GM18517 (cell line): ENCODE data around the gene CALCR.

ENCODE experiments used
- ATAC-seq: cut with Tn5 transposase; IDR thresholded peaks from one replicate; pipeline ENCODE4 v1.9.1; 2021; ENCODE audit warnings: mild to moderate bottlenecking, moderate library complexity; ENCODE audit not compliant: unreplicated experiment

Gene CALCR

DNA sequence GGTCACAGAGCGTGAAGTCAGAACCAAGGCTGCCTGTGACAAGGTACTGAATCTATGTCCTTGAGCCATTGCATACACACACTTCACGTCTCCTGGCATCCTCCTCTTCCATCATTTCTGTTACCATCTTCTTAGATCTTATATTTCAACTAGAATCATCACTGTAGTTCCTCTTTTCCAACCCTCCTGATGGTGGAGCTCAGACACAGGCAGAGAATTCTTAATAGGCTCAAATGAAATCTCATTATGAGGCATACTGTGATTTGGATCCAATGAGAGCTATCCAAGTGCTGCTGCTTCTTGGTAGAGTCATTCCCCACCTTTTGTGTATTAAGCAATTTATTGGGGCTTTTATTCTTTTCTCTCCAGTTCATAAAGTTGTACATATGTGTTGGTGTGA lies 113.2 kb downstream of the CALCR start:
- no peak for ATAC-seq

DNA sequence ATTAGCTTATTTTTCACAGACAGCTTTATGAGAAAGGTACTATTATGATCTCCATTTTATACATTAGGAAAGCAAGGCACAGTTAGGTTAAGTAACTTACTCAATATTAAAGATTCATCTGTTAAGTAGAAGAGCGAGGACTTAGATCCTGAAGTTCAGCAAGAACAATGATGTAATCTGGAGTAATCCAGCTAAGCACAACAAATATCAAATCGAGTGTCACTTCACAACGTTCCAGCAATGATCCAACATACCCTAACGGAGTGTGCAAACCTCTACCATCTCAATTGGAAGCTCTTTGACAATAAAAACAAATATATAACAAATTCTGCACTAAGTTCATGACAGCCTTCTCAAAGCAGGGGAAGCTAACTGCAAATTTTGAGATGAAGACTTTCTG lies 121.3 kb downstream of the CALCR start:
- no peak for ATAC-seq

DNA sequence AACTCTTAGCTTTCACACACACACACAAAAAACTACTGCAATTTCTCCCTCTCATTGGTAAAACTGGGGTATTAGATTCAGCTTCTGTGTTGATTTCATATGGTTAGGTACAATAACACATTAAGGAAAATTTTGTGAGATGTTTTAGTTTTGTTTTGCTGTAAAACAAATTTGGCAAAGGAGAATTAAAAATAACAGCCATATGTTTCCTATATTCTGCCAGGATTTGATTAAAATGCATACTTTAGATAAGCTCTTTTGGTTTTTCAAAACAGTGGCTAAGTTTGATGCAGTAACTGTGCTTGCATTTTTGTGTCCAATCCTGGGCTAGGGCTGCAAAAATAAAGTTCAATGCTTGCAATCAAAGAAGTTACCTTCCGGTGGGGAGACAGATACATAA lies 126.3 kb downstream of the CALCR start:
- no peak for ATAC-seq

DNA sequence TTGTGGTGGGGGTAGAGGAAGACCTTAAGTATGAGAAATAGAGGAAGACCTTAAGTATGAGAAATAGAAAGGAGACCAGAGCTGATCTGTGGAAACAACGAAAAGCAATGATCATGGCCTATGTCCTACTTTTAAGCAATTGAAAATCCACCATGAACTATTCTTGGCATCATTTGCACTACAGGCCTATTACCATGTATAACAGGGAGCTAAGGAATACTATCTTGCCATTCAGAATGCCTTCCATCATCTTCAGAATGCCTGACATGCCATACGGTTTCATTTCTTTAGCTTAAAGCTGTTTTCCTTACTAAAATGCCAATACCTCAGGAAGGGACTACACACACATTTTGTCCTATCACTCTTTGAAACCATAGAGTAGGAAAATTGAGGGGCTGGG lies 127.0 kb downstream of the CALCR start:
- no peak for ATAC-seq

DNA sequence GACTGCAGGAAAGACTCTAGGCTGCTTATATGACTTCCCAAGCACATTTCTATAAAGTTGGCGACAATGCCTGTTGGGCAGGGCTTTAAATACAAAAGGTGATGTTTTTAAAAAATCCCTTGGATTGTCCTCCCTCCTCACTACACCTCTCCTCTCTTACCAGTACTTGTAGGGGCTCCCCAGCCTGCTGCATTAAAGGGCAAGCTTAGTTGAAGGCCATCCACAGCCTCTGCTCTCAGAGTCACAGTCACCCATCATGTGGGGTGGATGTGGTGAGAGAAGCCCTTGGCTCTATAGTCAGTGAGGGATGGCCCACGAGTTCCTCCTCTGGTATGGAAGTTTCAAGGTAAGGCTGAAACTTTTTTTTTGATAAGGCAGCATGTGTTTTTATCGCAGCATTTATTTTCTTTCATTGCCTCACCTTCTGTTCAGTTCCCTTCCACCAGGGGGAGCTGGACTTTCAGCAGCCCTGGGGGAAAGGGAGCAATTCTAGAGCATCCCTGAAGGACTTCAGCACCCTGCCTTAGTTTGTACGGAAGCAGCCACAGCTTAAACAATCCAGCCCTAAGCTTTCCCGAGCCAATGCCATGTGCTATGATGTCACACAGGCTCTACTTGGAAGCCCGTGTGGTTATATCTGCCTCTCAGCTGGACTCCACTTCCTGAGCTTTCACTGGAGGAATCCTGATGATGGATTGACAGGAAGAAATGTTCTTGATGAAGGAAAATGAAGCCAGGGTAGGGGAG lies 131.9 kb downstream of the CALCR start:
- ATAC-seq, result peak; percentile 64

DNA sequence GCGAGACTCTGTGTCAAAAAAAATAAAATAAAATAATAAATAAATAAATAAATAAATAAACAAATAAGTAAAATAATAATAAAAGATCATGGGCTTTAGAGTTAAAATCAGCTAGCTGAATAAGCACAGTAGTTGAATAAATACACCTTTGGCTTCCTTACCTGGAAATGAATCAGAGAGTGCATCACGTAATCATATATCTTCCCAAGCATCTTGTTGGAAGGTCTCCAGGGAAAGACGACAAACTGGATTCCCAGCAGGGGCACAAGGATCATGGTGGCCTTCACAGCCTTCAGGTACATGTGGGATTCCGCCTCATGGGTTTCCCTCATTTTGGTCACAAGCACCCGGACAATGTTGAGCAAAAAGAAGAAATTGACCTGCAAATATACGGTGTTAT lies 138.7 kb downstream of the CALCR start:
- ATAC-seq, result no peak

DNA sequence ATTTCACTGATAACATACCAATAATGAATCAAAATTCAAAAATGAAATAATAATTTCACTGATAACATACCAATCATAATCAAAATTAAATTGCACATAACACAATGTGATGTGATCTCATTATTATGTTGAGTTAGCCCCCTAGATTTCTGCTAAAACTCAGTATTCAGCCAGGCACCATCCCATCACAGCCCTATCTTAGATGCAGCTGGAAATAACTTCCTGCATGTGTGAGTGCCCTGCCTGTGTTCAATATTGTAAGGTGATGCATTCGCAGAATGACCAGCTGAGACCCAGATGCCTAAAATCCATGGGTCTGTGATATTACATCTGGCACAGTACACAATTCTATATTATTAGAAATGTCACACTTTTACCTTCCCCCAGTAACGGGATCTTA lies 142.4 kb downstream of the CALCR start:
- no peak for ATAC-seq

DNA sequence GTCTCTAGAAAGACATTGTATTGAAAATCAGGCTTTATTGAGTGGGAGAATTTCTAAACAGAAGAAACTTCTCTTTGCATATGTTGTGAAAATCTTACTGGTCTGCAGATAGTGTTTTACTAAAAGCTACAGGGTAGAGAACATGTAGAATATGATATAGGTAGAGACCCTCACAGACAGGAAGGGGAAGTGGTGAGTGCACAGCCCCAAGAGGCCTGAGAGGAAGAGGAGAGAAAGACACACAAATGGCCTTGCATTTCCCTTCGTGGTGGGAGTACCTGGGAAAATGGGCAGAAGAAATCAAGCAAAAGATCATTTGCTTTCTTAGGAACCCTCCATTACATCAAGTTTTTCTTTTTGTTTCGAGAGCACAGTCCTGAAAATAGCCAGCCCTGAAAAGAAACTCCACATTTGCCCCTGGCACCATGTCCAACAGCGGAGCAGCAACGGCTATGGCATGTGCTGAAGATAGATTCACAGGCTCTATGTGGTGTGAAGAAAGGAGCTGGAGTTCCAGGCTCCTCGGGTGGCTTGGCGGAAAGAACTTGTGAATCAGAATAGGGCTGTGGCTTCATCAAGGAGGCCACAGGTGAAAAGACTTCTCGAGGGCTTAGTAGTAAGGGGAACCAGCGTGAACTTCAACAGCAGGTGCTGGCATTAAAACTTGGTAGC lies 143.5 kb downstream of the CALCR start:
- no peak for ATAC-seq

DNA sequence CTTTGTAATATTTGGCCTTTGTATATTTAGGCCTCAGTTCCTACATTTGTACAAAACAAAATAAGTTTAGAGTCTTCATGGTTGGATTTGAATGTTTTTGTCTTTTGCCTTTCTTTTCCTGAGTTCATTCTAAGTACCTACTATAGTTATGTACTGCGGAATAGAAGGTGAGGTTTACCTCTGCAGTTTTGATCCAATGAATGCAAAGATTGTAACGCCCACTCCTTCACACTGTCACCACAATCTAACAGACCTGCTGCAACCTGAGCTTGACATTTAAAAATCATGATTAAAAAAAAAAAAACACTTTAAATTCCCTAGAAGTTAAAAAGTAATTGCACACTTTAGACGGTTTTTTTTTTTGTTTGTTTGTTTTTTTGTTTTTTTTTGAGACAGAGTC lies 145.0 kb downstream of the CALCR start:
- ATAC-seq, result no peak

DNA sequence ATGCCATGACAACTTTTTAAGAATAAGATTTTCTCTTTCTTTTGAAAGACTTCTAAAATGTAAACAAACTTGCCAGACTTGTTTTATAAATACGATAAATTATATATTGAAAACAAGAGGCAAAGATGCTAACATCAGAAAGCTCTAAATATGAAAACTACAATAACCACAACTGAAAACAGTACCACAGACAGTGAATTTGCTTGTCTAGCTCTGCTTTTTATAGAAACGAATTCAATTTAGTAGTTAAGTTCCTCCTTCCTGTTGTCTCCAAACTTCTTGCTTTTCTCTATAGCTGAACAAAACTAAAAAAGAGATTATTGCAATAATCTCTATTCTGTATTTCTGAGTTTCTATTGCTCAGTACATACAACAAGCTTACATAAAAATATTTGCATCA lies 147.4 kb downstream of the CALCR start:
- ATAC-seq, result no peak

DNA sequence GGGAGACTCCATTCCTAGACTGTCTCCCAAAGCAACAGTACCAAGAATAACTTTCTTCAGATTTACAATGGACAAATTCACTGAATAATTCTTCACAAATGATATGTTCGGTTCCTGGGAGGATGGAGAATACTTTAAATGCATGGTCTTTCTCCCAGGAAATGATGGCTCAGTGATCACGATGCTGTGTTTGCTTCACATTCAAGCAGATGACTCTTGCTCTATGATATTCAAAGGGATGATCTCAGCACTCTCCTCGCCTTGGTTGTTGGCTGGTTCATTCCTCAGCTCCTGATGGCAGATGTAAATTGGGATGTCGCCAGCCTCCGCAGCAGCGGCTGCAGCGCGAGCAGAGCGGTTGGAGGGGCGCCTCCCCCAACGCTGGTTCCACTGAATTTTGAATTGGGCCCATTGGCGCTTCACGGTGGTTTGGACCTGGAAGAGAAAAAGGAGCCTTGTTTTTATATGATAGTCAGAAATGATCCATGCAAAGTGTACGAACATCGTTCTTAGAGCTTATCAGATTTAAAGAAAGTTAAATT lies 148.3 kb downstream of the CALCR start:
- ATAC-seq, result no peak

DNA sequence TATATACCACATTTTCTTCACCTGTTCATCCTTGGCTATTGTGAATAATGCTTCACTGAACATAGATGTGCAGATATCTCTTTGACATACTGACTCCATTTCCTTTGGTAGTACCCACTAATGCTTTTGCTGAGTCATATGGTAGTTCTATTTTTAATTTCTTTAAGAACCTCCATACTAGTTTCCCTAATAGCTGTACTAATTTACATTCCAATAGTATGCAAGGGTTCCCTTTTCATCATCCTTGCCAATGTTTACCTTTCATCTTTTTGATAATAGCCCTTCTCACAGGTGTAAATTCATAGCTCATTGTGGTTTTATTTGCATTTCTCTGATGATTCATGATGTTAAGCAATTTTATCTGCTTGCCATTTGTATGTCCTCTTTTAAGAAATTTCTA lies 159.9 kb downstream of the CALCR start:
- no peak for ATAC-seq

DNA sequence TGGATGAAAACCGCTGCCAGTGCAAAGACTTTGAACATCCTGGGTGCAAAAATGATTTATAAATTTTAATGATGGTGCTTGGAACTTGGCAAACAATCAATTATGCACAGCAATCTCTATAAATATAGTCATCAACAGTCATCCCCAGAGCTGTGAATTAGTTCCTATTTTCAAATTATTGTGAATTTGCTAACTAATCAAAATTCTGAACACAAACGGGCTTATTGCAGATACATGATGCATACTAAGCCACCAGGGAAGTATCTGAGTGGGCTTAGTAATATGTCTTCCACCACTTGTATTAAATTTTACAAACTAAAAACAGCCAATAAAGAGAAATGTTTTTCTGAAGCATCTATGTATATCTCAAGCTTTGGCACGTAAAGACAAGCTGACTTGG lies 165.2 kb downstream of the CALCR start:
- ATAC-seq, result no peak

DNA sequence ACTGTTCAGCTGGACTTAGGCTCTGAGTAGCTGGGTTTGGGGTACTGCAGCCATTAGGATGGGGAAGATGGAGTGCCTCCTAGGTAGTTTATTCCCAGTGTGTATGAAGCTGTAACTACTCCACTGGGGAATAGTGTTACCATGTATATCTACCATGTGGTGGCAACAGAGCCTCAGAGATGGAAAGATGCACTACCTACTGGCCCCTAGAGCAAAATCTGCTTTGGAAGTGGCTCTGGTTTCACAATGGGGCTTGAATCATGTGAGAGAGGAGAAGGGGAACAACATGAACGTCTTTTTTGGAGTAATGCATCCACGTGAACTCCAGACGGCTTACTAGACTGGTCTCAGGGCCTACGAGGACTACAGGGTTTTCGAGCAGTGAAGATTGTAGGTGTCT lies 167.3 kb downstream of the CALCR start:
- ATAC-seq, result no peak

DNA sequence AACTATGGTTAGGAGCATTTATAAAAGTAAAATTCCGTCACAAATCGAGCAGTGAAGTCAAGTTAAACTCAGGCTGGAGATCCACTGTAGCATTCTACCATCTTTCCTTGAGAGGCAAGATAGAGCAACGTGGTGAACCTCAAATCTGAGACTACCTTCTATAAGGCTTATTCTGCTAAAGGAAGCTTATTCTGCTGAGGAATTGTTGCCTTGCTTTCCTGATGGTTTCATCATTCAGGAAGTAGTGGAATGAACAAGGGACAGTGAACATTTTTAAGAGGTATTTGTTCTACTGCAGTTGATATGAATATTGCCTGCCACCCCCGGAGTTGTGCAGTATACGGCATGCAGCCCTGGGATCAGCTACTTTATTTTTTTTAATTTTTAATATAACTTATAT lies 171.6 kb downstream of the CALCR start:
- no peak for ATAC-seq

DNA sequence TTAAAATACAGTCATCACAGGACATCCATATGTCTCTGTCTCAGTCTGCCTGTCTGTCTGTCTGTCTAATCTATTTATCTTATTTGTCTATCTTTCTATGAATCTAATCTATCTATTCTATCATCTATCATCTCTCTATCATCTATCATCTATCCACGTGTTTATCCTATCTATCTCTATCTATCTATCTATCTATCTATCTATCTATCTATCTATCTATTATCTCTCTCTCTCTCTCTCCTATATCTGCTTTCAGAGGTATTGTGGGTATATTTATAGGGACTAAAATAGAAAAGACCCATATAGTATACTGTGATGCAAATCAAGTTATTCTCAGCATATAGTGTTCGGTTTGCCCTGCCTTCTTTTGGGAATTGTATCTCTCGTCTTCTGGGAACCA lies 174.9 kb downstream of the CALCR start:
- no peak for ATAC-seq

DNA sequence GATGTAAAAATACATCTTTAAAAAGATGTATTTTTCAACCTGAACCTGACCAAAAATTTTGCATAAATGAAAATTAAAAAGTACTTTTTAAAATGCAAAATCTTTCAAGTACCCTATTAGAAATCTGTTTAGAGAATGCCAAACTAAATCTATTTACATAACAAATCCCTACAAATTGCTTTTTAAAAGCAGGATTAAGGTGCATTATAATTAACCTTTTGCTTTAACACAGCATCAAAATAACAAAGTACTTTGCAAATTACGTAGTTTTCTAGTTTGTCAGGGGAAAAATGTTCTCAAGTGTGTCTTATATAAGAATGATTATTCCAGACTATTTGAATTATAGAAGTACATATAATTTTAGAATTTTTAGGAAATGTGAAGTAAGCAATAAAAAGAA lies 181.5 kb downstream of the CALCR start:
- ATAC-seq, result no peak

DNA sequence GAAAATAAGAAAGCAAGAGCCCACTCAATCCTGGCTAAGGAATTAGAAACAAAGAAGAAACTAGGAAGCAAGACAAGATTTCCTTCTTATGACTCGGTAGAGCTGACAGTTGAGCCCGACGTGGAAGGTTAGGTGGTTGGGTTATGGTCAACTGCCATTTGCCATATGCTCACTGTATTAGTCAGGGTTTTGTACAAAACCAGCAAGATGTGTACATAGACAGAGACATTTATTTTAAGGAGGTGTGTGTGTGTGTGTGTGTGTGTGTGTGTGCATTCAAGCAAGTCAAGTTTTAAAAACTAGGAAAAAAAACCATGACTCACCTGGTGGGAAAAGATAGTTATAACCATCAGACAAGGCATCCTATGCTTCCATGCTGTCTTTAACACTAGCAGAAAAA lies 183.9 kb downstream of the CALCR start:
- no peak for ATAC-seq

DNA sequence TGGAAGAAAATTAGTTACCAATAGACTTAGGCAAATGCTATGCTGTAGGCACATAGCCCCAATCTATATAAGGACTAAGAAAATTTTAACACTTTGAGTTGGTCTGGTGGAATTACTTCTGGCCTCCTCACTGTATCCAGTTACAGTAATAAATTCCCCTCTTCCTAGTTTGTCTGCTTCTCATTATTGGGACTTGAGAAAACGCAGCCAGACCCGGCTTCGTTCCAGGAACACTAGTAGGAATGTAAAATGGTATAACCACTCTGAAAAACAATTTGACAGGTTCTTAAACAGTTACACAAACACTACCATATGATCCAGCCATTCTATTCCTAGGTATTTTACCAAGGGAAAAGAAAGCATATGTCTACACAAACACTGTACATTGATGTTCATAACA lies 192.2 kb downstream of the CALCR start:
- no peak for ATAC-seq

DNA sequence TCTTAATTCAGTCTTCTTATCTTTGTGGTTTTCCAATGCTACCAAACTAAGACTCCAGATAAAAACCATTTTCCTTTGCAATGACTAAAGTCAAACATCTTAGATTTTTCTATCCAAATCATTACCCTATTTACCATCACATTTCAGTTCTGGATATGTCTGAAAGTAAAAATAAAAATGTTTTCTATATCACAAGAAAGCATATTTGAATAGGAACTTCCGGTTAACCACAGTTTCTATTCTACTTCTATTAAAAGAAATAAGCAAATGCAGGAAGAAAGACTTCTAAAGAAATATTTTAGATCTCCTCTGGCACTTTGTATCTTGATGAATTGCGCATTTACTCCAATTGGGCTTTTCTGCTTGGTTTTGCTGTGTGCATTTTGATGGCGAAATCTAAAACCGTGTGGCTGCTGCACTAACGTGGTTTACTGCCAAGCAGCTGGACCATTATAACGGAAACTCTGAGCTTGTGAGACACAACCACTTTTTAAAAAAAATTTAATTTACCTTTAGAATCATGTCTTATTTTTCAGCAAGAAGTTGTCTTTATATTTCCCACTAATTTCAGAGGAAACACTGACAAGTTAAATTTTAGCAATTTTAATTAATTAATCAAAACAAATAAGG lies 196.3 kb downstream of the CALCR start:
- ATAC-seq, result peak; percentile 42

DNA sequence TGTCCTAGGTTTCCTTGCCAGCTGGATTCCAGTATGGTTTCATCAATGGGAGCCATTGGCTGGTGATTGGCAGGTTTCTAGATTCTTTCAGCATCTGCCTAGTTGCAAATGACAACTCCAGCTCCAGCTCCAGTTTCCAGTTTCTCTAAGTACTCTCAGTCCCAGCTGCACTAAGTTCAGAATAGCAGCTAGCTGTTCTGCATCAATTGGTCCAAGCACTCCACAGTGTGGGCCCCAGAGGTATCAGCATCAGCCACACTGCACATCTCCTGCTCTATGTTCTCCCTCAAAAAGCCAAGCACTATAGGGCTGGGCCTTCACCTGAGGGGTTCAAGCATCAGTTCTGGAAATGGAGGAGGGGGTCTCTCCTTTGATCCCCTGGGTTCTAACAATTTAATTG lies 198.9 kb downstream of the CALCR start:
- ATAC-seq, result no peak
